ENCODE measurements around the gene DAP. TPM values are rescaled to one million over a fixed set of nuclear protein-coding genes. Genes with fewer than 3 reads are reported as not detected.

Gene DAP
- total and polyA plus RNA-seq, 4 donors = 49.9 to 131 (median 70.3) TPM

DNA sequence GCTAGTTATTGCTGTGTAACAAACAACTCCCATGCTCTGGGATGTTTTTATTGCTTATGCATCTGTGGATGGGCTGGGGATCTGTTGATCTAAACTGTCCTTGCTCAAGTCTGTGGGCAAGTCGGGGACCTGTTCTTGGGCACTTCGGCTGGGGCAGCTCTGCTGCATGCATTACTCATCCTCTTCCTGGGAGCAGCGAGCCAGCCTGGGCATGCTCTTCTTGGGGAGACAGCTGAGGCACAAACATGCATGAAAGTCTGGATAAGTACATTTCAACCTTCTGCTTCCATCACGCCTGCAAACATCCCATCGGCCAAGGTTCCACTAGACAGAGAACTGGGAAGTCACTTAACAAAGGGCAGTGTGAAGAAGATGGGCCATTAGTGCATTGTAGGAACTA lies 130.9 kb downstream of the DAP start:
- Histone ChIP-seq H3K4me3 (no peak overlapping the region), H3K27me3 (ENCODE audit: control insufficient read depth in 3 of 3, insufficient read depth in 3 of 3, low read length in 2 of 3) (no peaks in the 10 kb centered on the region), H3K27ac (ENCODE audit: low read depth in 1 of 2, low read length in 1 of 2) (no peak overlapping the region), H3K9ac (ENCODE audit: insufficient read depth in 1 of 2, low read length in 2 of 2) (no peak overlapping the region), H3K9me3 (ENCODE audit: control insufficient read depth in 4 of 4, insufficient read depth in 3 of 4, low read length in 3 of 4) (no peaks in the 10 kb centered on the region), H3K4me1 (ENCODE audit: control insufficient read depth in 5 of 5, insufficient read depth in 5 of 5, low read length in 5 of 5) (peaks cover 0 to 18% (median 1%) of the 10 kb centered on the region in 5 donors), H3K36me3 (ENCODE audit: control insufficient read depth in 4 of 4, insufficient read depth in 4 of 4, low read length in 4 of 4) (no peaks in the 10 kb centered on the region)
- WGBS, 2 donors = 92 to 94% methylated on average over 5 of the region's 5 CpGs
- no peak for ATAC-seq (ENCODE audit: insufficient read depth, low FRiP score)
- no peak for DNase-seq
- TF ChIP-seq CTCF (IDR thresholded peaks at IDR 0.05; ENCODE audit: control extremely low read depth, extremely low read depth) = no peak

- no peaks in the 10 kb centered on the region for H3K36me3 ChIP-seq (ENCODE audit: control insufficient read depth in 4 of 4, insufficient read depth in 4 of 4, low read length in 4 of 4)
- H3K9ac ChIP-seq (ENCODE audit: insufficient read depth in 1 of 2, low read length in 2 of 2) = no peak overlapping the region
- H3K9me3 ChIP-seq (ENCODE audit: control insufficient read depth in 4 of 4, insufficient read depth in 3 of 4, low read length in 3 of 4) = no peaks in the 10 kb centered on the region
- no peaks in the 10 kb centered on the region for H3K27me3 ChIP-seq (ENCODE audit: control insufficient read depth in 3 of 3, insufficient read depth in 3 of 3, low read length in 2 of 3)
- 76 to 98% methylated on average over 5 of the region's 5 CpGs for WGBS, 2 donors
- H3K4me1 ChIP-seq (ENCODE audit: control insufficient read depth in 5 of 5, insufficient read depth in 5 of 5, low read length in 5 of 5) = peaks cover 0 to 18% (median 1%) of the 10 kb centered on the region in 5 donors
- no peak for DNase-seq
- no peak for ATAC-seq (ENCODE audit: insufficient read depth, low FRiP score)
- no peak overlapping the region for H3K4me3 ChIP-seq
- no peak overlapping the region for H3K27ac ChIP-seq (ENCODE audit: low read depth in 1 of 2, low read length in 1 of 2)
- no peak for TF ChIP-seq CTCF (IDR thresholded peaks at IDR 0.05; ENCODE audit: control extremely low read depth, extremely low read depth)
These were observed 131.4 kb downstream of the DAP start for GRCh38 chr5:10629682-10630081.

Small RNA genes within 50 kb of the gene (small RNA-seq; reads per million reads assigned to genes)
- gene AC012629.4 (ENCODE audit: low replicate concordance) = not detected

Other genes starting within 250 kb of the DAP start
- gene ANKRD33B, start 197.2 kb downstream of the DAP start, total RNA-seq = 1 to 10 TPM; 2.2 to 6.3 TPM
- gene ANKRD33B, start 197.2 kb downstream of the DAP start, polyA plus RNA-seq = 1 to 10 TPM; 1.0 to 2.0 TPM